SK-N-MC (cell line): ENCODE measurements around the gene PCGF5.
"Not testable (repeated sequence)": the region's sequence is repeated elsewhere in the genome, so short reads cannot be mapped to it uniquely, and the experiment has no call there.

ENCODE experiments used
- DNase-seq: peaks from one replicate; pipeline ENCODE4 v3.0.0-alpha.2; 2011; ENCODE audit warnings: low read depth, low spot score
- H3K27ac ChIP-seq: fragments of 200-600 bp; sonication (generic); 2 replicates; pipeline ENCODE4 v1.5.1; 2016; ENCODE audit warnings: mixed run types
- H3K36me3 ChIP-seq: fragments of 200-600 bp; sonication (generic); 2 replicates; pipeline ENCODE4 v1.6.1; 2017; ENCODE audit warnings: antibody characterized with exemption, low read length, mixed read lengths; ENCODE audit not compliant: insufficient read depth
- H3K4me3 ChIP-seq: fragments of 200-600 bp; sonication (generic); 2 replicates; pipeline ENCODE4 v1.5.1; 2016
- H3K9ac ChIP-seq: fragments of 200-600 bp; sonication (generic); 2 replicates; pipeline ENCODE4 v1.8.0; 2017; ENCODE audit warnings: mixed run types, mixed read lengths; ENCODE audit not compliant: insufficient read length
- H3K9me3 ChIP-seq: fragments of 200-600 bp; sonication (generic); 2 replicates; pipeline ENCODE4 v1.6.1; 2017; ENCODE audit warnings: low read depth, mild to moderate bottlenecking, antibody characterized with exemption, low read length, moderate library complexity, mixed read lengths
- EZH2 ChIP-seq: fragments of 200-600 bp; sonication (generic); IDR thresholded peaks from one replicate; pipeline ENCODE4 v1.6.1; 2017; ENCODE audit warnings: antibody characterized with exemption
- FOXP2 ChIP-seq: optimal IDR thresholded peaks from 2 replicates; pipeline ENCODE3; 2011; ENCODE audit warnings: mild to moderate bottlenecking, moderate library complexity; ENCODE audit not compliant: insufficient read depth; ENCODE audit errors: extremely low read length, control extremely low read depth
- POLR2AphosphoS5 ChIP-seq: IDR thresholded peaks from 2 replicates; pipeline ENCODE4 v1.6.1; 2012; ENCODE audit warnings: mild to moderate bottlenecking, low read depth, low read length, borderline replicate concordance

PCGF5 gene

DNA sequence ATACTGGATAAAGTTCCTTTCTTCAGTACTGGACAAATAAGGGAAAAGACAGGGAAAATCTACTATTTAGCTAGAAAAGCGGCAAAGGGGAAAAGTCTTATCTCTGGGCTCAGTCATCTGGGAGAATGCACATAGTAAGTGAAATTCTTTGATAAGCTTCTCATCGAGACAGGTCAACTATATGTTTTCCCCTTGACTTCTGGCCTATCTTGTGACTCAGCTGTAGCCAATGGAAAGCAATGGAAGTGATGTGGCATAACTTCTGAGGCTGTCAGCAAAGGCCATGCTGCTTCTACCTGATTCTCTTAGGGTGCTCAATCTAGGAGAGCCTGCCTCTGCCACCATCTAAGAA, 91.9 kb downstream of the PCGF5 start:
- Histone ChIP-seq H3K27ac (no peak overlapping the region), H3K4me3 (no peak overlapping the region), H3K9ac (no peak overlapping the region), H3K36me3 (no peaks in the 10 kb centered on the region), H3K9me3 (no peaks in the 10 kb centered on the region)
- TF ChIP-seq FOXP2 (no peak), EZH2 (no peak), POLR2AphosphoS5 (no peak)
- no peak for DNase-seq

DNA sequence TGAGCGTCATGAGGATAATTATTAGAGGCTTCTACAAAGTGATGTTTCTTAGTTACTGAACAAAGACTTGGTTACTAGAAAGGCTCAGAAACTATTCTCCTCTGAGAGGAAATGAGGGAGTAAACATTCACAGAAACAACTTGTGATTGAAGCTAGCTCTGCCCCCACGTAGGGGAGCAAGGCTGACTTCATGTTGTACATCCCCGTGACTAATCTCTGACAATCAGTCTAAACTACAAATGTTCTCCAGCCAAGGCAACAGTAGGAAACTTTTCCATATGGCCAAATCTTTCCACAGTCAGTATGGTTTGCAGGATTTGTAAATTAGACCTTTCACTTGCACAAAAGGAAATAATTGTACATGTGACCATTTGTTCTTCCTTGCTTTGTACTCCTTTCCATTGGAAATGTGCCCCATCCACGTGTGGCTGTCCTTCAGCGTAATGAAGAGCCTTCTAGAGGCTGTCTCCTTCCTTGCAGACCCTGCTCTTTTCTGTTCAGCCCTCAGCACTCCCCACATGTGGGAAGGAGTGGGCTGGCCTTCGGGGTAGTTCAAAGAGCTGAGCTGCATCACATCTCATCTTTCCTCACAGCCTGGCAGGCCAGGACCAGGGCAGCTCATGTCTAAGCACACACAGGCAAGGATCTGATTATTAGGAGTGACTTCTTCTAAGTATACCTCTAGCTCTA, 93.5 kb downstream of the PCGF5 start:
- Histone ChIP-seq H3K9me3 (no peaks in the 10 kb centered on the region), H3K9ac (no peak overlapping the region), H3K4me3 (no peak overlapping the region), H3K36me3 (no peaks in the 10 kb centered on the region), H3K27ac (no peak overlapping the region)
- no peak for DNase-seq
- no peak for TF ChIP-seq POLR2AphosphoS5
- no peak for TF ChIP-seq EZH2
- TF ChIP-seq FOXP2 = no peak

DNA sequence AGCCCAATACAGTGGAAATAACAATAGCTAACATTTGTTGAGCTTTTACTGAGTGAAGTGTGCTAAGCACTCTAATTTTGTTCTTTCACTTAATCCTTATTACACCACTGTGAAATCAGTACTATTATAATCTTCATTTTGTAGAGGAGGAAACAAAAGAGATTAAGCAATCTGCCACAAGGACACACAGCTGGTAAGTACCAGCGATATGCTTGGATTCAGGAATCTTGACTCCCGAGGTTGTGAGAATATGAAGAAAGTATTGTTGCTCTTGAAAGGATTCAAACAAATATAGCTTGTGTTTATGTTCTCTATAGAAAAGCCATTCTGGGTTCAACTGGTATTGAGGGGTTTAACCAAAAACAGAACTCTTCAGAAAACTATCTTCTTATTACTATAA, 96.0 kb downstream of the PCGF5 start:
- TF ChIP-seq FOXP2 (no peak), EZH2 (no peak), POLR2AphosphoS5 (no peak)
- Histone ChIP-seq H3K9ac (no peak overlapping the region), H3K27ac (no peak overlapping the region), H3K36me3 (no peaks in the 10 kb centered on the region), H3K4me3 (no peak overlapping the region), H3K9me3 (no peaks in the 10 kb centered on the region)
- DNase-seq = no peak

DNA sequence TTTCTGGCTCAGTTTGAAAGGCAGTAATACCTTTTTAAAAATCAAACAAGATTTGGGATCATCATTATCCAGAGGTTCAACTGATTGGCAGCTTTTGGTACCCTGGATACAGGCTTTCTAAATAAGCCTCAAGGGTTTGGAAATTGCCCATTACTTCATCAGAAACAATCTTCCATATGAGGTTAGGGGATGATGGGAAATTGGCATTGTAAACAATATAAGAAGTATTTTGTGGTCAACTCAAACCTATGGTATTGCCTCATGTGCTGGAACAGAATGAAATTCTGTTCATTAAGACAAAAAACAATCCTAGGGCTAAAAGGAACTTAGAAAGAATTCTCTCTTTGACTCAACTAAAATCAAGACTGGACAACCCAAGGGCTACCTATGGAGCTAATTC, 97.1 kb downstream of the PCGF5 start:
- Histone ChIP-seq H3K9ac (no peak overlapping the region), H3K9me3 (no peaks in the 10 kb centered on the region), H3K36me3 (no peaks in the 10 kb centered on the region), H3K27ac (no peak overlapping the region), H3K4me3 (no peak overlapping the region)
- TF ChIP-seq EZH2 = no peak
- TF ChIP-seq POLR2AphosphoS5 = no peak
- TF ChIP-seq FOXP2 = no peak
- DNase-seq = no peak

DNA sequence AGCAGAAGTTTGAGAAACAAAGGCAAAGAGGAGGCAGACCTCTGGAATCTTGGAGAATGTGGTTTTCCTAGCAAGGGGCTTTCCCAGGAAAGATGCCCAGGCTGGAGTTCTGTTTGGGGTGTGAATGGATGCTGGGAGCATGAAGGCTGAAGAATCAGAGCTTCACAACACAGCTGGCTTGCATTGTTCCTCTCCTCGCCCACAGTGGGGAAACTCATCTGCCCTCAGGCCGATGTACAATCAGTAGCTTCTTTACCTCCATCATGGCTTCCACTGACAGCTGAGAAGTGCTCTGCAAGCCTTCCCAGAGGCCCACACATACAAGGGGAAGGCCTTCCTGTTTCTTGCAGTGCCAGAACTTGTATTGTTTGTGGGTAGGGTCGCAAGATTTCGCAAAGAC, 98.9 kb downstream of the PCGF5 start:
- no peak for DNase-seq
- TF ChIP-seq POLR2AphosphoS5 = no peak
- TF ChIP-seq FOXP2 = no peak
- TF ChIP-seq EZH2 = no peak
- H3K27ac ChIP-seq = no peak overlapping the region
- H3K9me3 ChIP-seq = no peaks in the 10 kb centered on the region
- H3K36me3 ChIP-seq = no peaks in the 10 kb centered on the region
- no peak overlapping the region for H3K9ac ChIP-seq
- no peak overlapping the region for H3K4me3 ChIP-seq

DNA sequence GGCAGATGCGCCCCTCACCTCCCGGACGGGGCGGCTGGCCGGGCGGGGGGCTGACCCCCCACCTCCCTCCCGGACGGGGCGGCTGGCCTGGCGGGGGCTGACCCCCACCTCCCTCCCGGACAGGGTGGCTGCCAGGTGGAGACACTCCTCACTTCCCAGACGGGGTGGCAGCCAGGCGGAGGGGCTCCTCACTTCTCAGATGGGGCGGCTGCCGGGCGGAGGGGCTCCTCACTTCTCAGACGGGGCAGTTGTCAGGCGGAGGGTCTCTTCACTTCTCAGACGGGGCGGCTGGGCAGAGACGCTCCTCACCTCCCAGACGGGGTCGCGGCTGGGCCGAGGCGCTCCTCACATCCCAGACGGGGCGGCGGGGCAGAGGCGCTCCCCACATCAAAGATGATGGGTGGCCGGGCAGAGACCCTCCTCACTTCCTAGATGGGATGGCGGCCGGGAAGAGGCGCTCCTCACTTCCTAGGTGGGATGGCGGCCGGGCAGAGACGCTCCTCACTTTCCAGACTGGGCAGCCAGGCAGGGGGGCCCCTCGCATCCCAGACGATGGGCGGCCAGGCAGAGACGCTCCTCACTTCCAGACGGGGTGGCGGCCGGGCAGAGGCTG, 102.9 kb downstream of the PCGF5 start:
- not testable (repeated sequence) for H3K9ac ChIP-seq, H3K36me3 ChIP-seq, H3K9me3 ChIP-seq, H3K4me3 ChIP-seq, H3K27ac ChIP-seq, DNase-seq

DNA sequence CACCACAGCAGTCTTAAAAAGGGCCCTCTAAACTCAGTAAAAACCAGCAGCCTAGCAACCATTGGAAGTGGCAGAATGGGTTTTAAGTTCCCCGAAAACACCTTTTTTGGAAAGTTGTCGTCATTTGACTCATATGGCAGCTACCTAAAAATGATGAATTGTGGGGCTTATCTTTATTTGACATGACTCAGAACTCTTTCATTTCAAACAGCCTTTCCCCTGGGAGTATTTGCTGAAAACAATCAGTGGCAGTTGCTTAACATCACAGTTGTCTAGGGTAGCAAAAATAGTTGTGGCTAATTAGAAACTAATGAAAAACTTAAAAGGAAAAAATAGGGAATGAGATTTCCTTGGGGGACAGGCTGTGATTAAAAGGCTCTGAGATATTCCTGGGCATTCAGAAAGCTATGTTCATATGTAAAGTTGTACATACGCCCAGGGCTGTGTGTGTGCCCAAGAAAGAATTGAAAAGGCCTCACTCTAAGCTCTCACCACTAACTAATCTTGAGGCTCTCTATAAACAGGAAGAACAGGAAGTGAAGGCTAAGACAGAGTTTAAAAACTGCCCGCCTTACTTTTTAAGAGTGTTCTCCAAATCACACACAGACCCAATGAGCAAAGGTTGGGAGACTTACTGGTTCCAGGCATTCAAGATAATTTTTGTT, 108.0 kb downstream of the PCGF5 start:
- H3K9ac ChIP-seq = no peak overlapping the region
- no peaks in the 10 kb centered on the region for H3K9me3 ChIP-seq
- H3K27ac ChIP-seq = no peak overlapping the region
- DNase-seq = no peak
- TF ChIP-seq EZH2 (no peak), POLR2AphosphoS5 (no peak), FOXP2 (no peak)
- no peaks in the 10 kb centered on the region for H3K36me3 ChIP-seq
- H3K4me3 ChIP-seq = no peak overlapping the region
